K562 (cell line): ENCODE measurements around the gene TXNRD2. TPM values are rescaled to one million over a fixed set of nuclear protein-coding genes. Genes with fewer than 3 reads are reported as not detected.

ENCODE experiments used
- CC2D1A ChIP-seq: fragments of 450-650 bp; IDR thresholded peaks from 2 replicates; pipeline ENCODE4 v1.6.1; 2017; ENCODE audit warnings: mild to moderate bottlenecking
- CHD2 ChIP-seq: IDR thresholded peaks from 2 replicates; pipeline ENCODE4 v1.6.1; 2011; ENCODE audit warnings: low read depth, low read length
- CUX1 ChIP-seq: fragments of 200-800 bp; sonication (Bioruptor generic); IDR thresholded peaks from 2 replicates; pipeline ENCODE4 v1.6.1; 2016; ENCODE audit warnings: missing genetic modification characterization, missing compliant biosample characterization
- ELK3 ChIP-seq: fragments of 450-650 bp; formaldehyde crosslinking; IDR thresholded peaks from 2 replicates; pipeline ENCODE4 v1.4.0; 2020; ENCODE audit warnings: mild to moderate bottlenecking
- FOXA3 ChIP-seq, 2 experiments: fragments of 450-650 bp in 1 of 2; sonication (generic) in 1 of 2; formaldehyde crosslinking; IDR thresholded peaks in 1 of 2; conservative IDR thresholded peaks in 1 of 2; 2 replicates each; pipeline versions ENCODE4 v1.4.0 to v1.8.0; 2020 to 2022; ENCODE audit warnings: mild to moderate bottlenecking in 2 of 2, missing genetic modification reagents in 1 of 2
- GTF2B ChIP-seq: IDR thresholded peaks from 2 replicates; pipeline ENCODE4 v1.6.1; 2011; ENCODE audit not compliant: insufficient read length; ENCODE audit errors: extremely low read depth
- HNRNPK ChIP-seq: fragments of 200-400 bp; formaldehyde crosslinking; IDR thresholded peaks from one replicate; pipeline ENCODE4 v1.6.1; 2018; ENCODE audit warnings: mild to moderate bottlenecking, low read depth, low read length; ENCODE audit not compliant: poor library complexity, severe bottlenecking
- NFRKB ChIP-seq: fragments of 450-650 bp; IDR thresholded peaks from 2 replicates; pipeline ENCODE4 v1.6.1; 2016; ENCODE audit warnings: low read depth
- POLR2H ChIP-seq: IDR thresholded peaks from 2 replicates; pipeline ENCODE4 v1.6.1; 2016; ENCODE audit warnings: missing genetic modification characterization, low read depth, mild to moderate bottlenecking, control low read depth, missing compliant biosample characterization, moderate library complexity
- SMARCA5 ChIP-seq: fragments of 450-650 bp; IDR thresholded peaks from 2 replicates; pipeline ENCODE4 v1.6.1; 2016
- SP1 ChIP-seq: sonication (generic); formaldehyde crosslinking; IDR thresholded peaks from 2 replicates; pipeline ENCODE4 v1.8.1; 2022; ENCODE audit warnings: mild to moderate bottlenecking, missing genetic modification reagents
- TAF7 ChIP-seq: fragments of 450-650 bp; IDR thresholded peaks from 2 replicates; pipeline ENCODE4 v1.6.1; 2016; ENCODE audit warnings: missing genetic modification characterization, missing compliant biosample characterization
- TCF7L2 ChIP-seq: fragments of 150-350 bp; IDR thresholded peaks from 2 replicates; pipeline ENCODE4 v1.6.1; 2016; ENCODE audit warnings: low read depth, mild to moderate bottlenecking, low read length, moderate library complexity
- polyA plus RNA-seq, 8 experiments: library from polyadenylated mRNA; depleted of rRNA in 4 of 8; stranded (reverse) in 5 of 8; unstranded in 3 of 8; fragments of >200 nt; fragmentation: Nextera tagmentation in 2 of 8; fragmentation: Illumina TruSeq in 1 of 8; extraction: Ambion mirVana in 2 of 8; extraction: Trizol in 1 of 8; gene quantifications; 2 replicates each; pipeline versions ENCODE4 v1.2.1 to v1.2.3, GENCODE V29; 2011 to 2014; ENCODE audit warnings: inconsistent platforms in 1 of 8, missing spikeins in 1 of 8
- total RNA-seq, 7 experiments: library from RNA; depleted of rRNA in 6 of 7; stranded (reverse); fragments of >200 nt in 6 of 7; fragmentation: Illumina TruSeq in 2 of 7; extraction: Trizol in 2 of 7; gene quantifications; 2 replicates each; pipeline versions ENCODE4 v1.2.1 to v1.2.3, GENCODE V29; 2011 to 2021; ENCODE audit warnings: low replicate concordance in 1 of 7
- TF ChIP-seq, protein P1 (sequence below): fragments of 250-450 bp; sonication (Bioruptor Pico); IDR thresholded peaks from 2 replicates; pipeline ENCODE4 v1.4.0; 2020

The TXNRD2 gene
- total and polyA plus RNA-seq, 9 of the 15 experiments (the other 6 are each of a cell fraction or from before 2014, with no cell fraction given), result 3.3 to 80.2 (median 49.4) TPM

GRCh38 chr22:19986410-19987341 lies 45.1 kb upstream of the TXNRD2 start (continued):
- TF ChIP-seq, protein P1, sequence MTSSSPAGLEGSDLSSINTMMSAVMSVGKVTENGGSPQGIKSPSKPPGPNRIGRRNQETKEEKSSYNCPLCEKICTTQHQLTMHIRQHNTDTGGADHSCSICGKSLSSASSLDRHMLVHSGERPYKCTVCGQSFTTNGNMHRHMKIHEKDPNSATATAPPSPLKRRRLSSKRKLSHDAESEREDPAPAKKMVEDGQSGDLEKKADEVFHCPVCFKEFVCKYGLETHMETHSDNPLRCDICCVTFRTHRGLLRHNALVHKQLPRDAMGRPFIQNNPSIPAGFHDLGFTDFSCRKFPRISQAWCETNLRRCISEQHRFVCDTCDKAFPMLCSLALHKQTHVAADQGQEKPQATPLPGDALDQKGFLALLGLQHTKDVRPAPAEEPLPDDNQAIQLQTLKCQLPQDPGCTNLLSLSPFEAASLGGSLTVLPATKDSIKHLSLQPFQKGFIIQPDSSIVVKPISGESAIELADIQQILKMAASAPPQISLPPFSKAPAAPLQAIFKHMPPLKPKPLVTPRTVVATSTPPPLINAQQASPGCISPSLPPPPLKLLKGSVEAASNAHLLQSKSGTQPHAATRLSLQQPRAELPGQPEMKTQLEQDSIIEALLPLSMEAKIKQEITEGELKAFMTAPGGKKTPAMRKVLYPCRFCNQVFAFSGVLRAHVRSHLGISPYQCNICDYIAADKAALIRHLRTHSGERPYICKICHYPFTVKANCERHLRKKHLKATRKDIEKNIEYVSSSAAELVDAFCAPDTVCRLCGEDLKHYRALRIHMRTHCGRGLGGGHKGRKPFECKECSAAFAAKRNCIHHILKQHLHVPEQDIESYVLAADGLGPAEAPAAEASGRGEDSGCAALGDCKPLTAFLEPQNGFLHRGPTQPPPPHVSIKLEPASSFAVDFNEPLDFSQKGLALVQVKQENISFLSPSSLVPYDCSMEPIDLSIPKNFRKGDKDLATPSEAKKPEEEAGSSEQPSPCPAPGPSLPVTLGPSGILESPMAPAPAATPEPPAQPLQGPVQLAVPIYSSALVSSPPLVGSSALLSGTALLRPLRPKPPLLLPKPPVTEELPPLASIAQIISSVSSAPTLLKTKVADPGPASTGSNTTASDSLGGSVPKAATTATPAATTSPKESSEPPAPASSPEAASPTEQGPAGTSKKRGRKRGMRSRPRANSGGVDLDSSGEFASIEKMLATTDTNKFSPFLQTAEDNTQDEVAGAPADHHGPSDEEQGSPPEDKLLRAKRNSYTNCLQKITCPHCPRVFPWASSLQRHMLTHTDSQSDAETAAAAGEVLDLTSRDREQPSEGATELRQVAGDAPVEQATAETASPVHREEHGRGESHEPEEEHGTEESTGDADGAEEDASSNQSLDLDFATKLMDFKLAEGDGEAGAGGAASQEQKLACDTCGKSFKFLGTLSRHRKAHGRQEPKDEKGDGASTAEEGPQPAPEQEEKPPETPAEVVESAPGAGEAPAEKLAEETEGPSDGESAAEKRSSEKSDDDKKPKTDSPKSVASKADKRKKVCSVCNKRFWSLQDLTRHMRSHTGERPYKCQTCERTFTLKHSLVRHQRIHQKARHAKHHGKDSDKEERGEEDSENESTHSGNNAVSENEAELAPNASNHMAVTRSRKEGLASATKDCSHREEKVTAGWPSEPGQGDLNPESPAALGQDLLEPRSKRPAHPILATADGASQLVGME, result no peak; the same call in 1 of the 2 replicates
- no peak for TF ChIP-seq GTF2B
- TF ChIP-seq CC2D1A, result no peak
- no peak for TF ChIP-seq SMARCA5
- TF ChIP-seq SP1 (CRISPR knock-in tag), result no peak
- TF ChIP-seq ELK3, result no peak
- TF ChIP-seq CHD2, result no peak
- TF ChIP-seq POLR2H (tag), result no peak
- no peak for TF ChIP-seq TCF7L2
- no peak for TF ChIP-seq HNRNPK
- TF ChIP-seq CUX1 (CRISPR knock-in tag), result no peak
- TF ChIP-seq FOXA3 (CRISPR knock-in tag; conservative IDR thresholded peaks at IDR 0.05 in 1 of 2, IDR thresholded peaks at IDR 0.05 in 1 of 2), result no peak
- TF ChIP-seq NFRKB, result no peak
- TF ChIP-seq TAF7 (tag), result no peak
